Activated CD8-positive, alpha-beta memory T cell treated with anti-CD3 and anti-CD28 coated beads, Interleukin-2, amount 50 U/mL, for 24 hours (primary cell): ENCODE measurements around the gene GPER1.
"Not testable (repeated sequence)": the region's sequence is repeated elsewhere in the genome, so short reads cannot be mapped to it uniquely, and the experiment has no call there.

Source experiments
- DNase-seq: peaks from one replicate; pipeline ENCODE4 v3.0.0-alpha.2; 2020; ENCODE audit errors: extremely low read depth

Gene GPER1

GRCh38 chr7:1087952-1088920, at the start of gene GPER1:
GPER1 (plus strand) TSS chr7:1088113; CDS start chr7:1091729, 3,616 bp downstream.
- no peak for DNase-seq

- DNase-seq = not testable (repeated sequence)
Observed at GRCh38 chr7:1040233-1040632, 47.7 kb upstream of the GPER1 start.

- DNase-seq = no peak
Observed at GRCh38 chr7:1040790-1041189, 47.1 kb upstream of the GPER1 start.

GRCh38 chr7:1041551-1042491, 46.1 kb upstream of the GPER1 start:
- DNase-seq = no peak

GRCh38 chr7:1042492-1042833, 45.5 kb upstream of the GPER1 start:
- no peak for DNase-seq

GRCh38 chr7:1043552-1044188, 44.2 kb upstream of the GPER1 start:
- DNase-seq = no peak

- DNase-seq = peak; percentile 68
Observed at GRCh38 chr7:1044189-1045068, 43.5 kb upstream of the GPER1 start, which contains the start of gene GPR146. GPR146 (plus strand) TSS chr7:1044546; CDS start chr7:1057516, 12,970 bp downstream.

- DNase-seq = no peak
Observed at GRCh38 chr7:1045069-1046063, 42.5 kb upstream of the GPER1 start.

- no peak for DNase-seq
Observed at GRCh38 chr7:1046722-1047679, 40.9 kb upstream of the GPER1 start.

GRCh38 chr7:1049006-1049741, 38.7 kb upstream of the GPER1 start:
- no peak for DNase-seq

GRCh38 chr7:1049801-1050200, 38.1 kb upstream of the GPER1 start:
- DNase-seq = no peak

- DNase-seq = no peak
Observed at GRCh38 chr7:1050254-1050906, 37.5 kb upstream of the GPER1 start.

GRCh38 chr7:1050956-1051690, 36.8 kb upstream of the GPER1 start:
- DNase-seq = no peak

- DNase-seq = no peak
Observed at GRCh38 chr7:1052031-1052818, 35.7 kb upstream of the GPER1 start.

- no peak for DNase-seq
Observed at GRCh38 chr7:1053002-1053411, 34.9 kb upstream of the GPER1 start.
